K562 (cell line): ENCODE data around the gene PPP1R13B. TPM values are rescaled to one million over a fixed set of nuclear protein-coding genes. Genes with fewer than 3 reads are reported as not detected.

Experiments
- ATAC-seq: fragments of 200-7000 bp; cut with Tn5 transposase; 3 replicates; pipeline ENCODE4 v1.9.1; 2020; ENCODE audit warnings: moderate library complexity
- BruUV-seq: library from RNA; stranded (reverse); fragments of 400-500 nt; replicated peaks from 2 replicates; lab custom pipeline; 2021; lab: Mats Ljungman, UMichigan
- CTCF ChIA-PET: fragments of 300-600 bp; formaldehyde crosslinking; extraction: SDS; loops from one replicate; lab custom pipeline; 2021; ENCODE audit warnings: low intra/inter-chr PET ratio; lab: Yijun Ruan, JAX
- POLR2A ChIA-PET: fragments of 300-600, 350-650 bp; sonication (Branson Sonifier 250); formaldehyde crosslinking; extraction: SDS; loops from one replicate; lab custom pipeline; 2021; ENCODE audit warnings: antibody characterized with exemption, inconsistent platforms; lab: Yijun Ruan, JAX
- DNase-seq, 4 experiments: peaks; one replicate each; pipeline versions ENCODE4 v3.0.0 to v3.0.0-alpha.2; 2011 to 2018; ENCODE audit warnings: low spot score in 3 of 4, mixed read lengths in 3 of 4; ENCODE audit errors: extremely low read depth in 1 of 4
- FAIRE-seq: peaks from 2 replicates; lab custom pipeline; 2011; peaks lifted over from hg19 to GRCh38; lab: Jason Lieb, UNC
- H2AFZ ChIP-seq: 2 replicates; pipeline ENCODE4 v1.6.0; 2011; ENCODE audit warnings: low read depth, low read length, control low read depth, inconsistent platforms
- H3K27ac ChIP-seq: fragments of 200-600 bp; 3 replicates; pipeline ENCODE4 v1.8.0; 2011; ENCODE audit warnings: low read depth, mild to moderate bottlenecking, control low read depth, inconsistent platforms, low read length, moderate library complexity, mixed read lengths; ENCODE audit errors: extremely low read depth
- H3K27me3 ChIP-seq, 2 experiments: fragments of 300-600 bp in 1 of 2; 2 replicates in 1 of 2; 3 replicates in 1 of 2; pipeline versions ENCODE4 v1.6.0 to v1.8.0; 2011; ENCODE audit warnings: inconsistent platforms in 2 of 2, low read length in 2 of 2, mild to moderate bottlenecking in 1 of 2, mixed read lengths in 1 of 2, moderate library complexity in 1 of 2; ENCODE audit not compliant: control insufficient read depth in 2 of 2, insufficient read depth in 2 of 2
- H3K36me3 ChIP-seq: fragments of 300-600 bp; 3 replicates; pipeline ENCODE4 v1.8.0; 2011; ENCODE audit warnings: mild to moderate bottlenecking, low read length, inconsistent platforms; ENCODE audit not compliant: control insufficient read depth, insufficient read depth
- H3K4me1 ChIP-seq, 2 experiments: fragments of 200-600 bp in 1 of 2; replicated peaks in 1 of 2; 2 replicates in 1 of 2; 3 replicates in 1 of 2; pipeline versions ENCODE4 v1.5.1 to v1.8.0; 2011; ENCODE audit warnings: inconsistent platforms in 2 of 2, low read length in 2 of 2, mild to moderate bottlenecking in 1 of 2, mixed read lengths in 1 of 2, moderate library complexity in 1 of 2; ENCODE audit not compliant: control insufficient read depth in 2 of 2, insufficient read depth in 2 of 2
- H3K4me2 ChIP-seq: 2 replicates; pipeline ENCODE4 v1.6.1; 2011; ENCODE audit warnings: low read length, control low read depth, inconsistent platforms, mixed read lengths; ENCODE audit not compliant: insufficient read depth
- H3K4me3 ChIP-seq: fragments of 200-600 bp; sonication (generic), shearing (Covaris generic); 2 replicates; pipeline ENCODE4 v1.5.1; 2016; ENCODE audit warnings: control low read depth, inconsistent platforms
- H3K79me2 ChIP-seq: fragments of 200-600 bp; 3 replicates; pipeline ENCODE4 v1.8.0; 2011; ENCODE audit warnings: low read length, inconsistent platforms; ENCODE audit not compliant: control insufficient read depth, insufficient read depth
- H3K9ac ChIP-seq, 2 experiments: 2 replicates each; pipeline versions ENCODE4 v1.6.0 to v1.6.1; 2011; ENCODE audit warnings: low read depth in 2 of 2, low read length in 2 of 2, control low read depth in 1 of 2, inconsistent platforms in 1 of 2, mild to moderate bottlenecking in 1 of 2, mixed read lengths in 1 of 2; ENCODE audit not compliant: insufficient read depth in 1 of 2
- H3K9me1 ChIP-seq: one replicate; pipeline ENCODE4 v1.6.0; 2011; ENCODE audit warnings: inconsistent platforms, mild to moderate bottlenecking, low read length, moderate library complexity; ENCODE audit not compliant: control insufficient read depth, insufficient read depth
- H3K9me3 ChIP-seq: replicated peaks from 2 replicates; pipeline ENCODE4 v1.5.1; 2011; ENCODE audit warnings: low read depth, low read length, inconsistent platforms; ENCODE audit not compliant: control insufficient read depth, insufficient read depth
- H4K20me1 ChIP-seq: replicated peaks from 2 replicates; pipeline ENCODE4 v1.6.1; 2011; ENCODE audit warnings: low read length, inconsistent platforms, mixed read lengths; ENCODE audit not compliant: control insufficient read depth, insufficient read depth
- ATF7 ChIP-seq: fragments of 450-650 bp; IDR thresholded peaks from 2 replicates; pipeline ENCODE4 v1.7.1; 2014; ENCODE audit warnings: mild to moderate bottlenecking, moderate library complexity
- MLLT1 ChIP-seq, 2 experiments: fragments of 450-650 bp; IDR thresholded peaks; 2 replicates each; pipeline ENCODE4 v1.6.1; 2016
- NFIC ChIP-seq: fragments of 450-650 bp; IDR thresholded peaks from 2 replicates; pipeline ENCODE4 v1.6.1; 2017; ENCODE audit warnings: mild to moderate bottlenecking, inconsistent platforms
- REST ChIP-seq, 2 experiments: fragments of 450-650 bp; formaldehyde crosslinking in 1 of 2; IDR thresholded peaks; 2 replicates each; pipeline versions ENCODE4 v1.4.0 to v1.6.1; 2014 to 2020; ENCODE audit warnings: mild to moderate bottlenecking in 2 of 2, borderline replicate concordance in 1 of 2, low read depth in 1 of 2
- XRCC3 ChIP-seq: fragments of 450-650 bp; IDR thresholded peaks from 2 replicates; pipeline ENCODE4 v1.6.1; 2017; ENCODE audit warnings: mild to moderate bottlenecking, moderate library complexity
- ZNF165 ChIP-seq: fragments of 250-450 bp; sonication (Bioruptor Pico); IDR thresholded peaks from 2 replicates; pipeline ENCODE4 v1.4.0; 2020; ENCODE audit warnings: borderline replicate concordance
- WGBS: fragments of 100-300 bp; shearing (Covaris generic); methylation state at CpG from one replicate; pipeline ENCODE4 v1.1.6; 2016; ENCODE audit warnings: low coverage, mixed read lengths; ENCODE audit not compliant: insufficient coverage; ENCODE audit errors: missing lambda C conversion rate; 5-methylcytosine and 5-hydroxymethylcytosine counted together
- in situ Hi-C: fragments of 300-500 bp; cut with MboI; formaldehyde crosslinking; loops from 4 replicates; pipeline ENCODE4 v1.15.0; 2018; ENCODE audit warnings: inconsistent platforms, mixed read lengths
- intact Hi-C: fragments of 100-400 bp; cut with micrococcal nuclease; formaldehyde crosslinking; loops from 2 replicates; pipeline ENCODE4 v1.14.2; 2022
- polyA plus RNA-seq, 8 experiments: library from polyadenylated mRNA; depleted of rRNA in 4 of 8; stranded (reverse) in 5 of 8; unstranded in 3 of 8; fragments of >200 nt; fragmentation: Nextera tagmentation in 2 of 8; fragmentation: Illumina TruSeq in 1 of 8; extraction: Ambion mirVana in 2 of 8; extraction: Trizol in 1 of 8; gene quantifications; 2 replicates each; pipeline versions ENCODE4 v1.2.1 to v1.2.3, GENCODE V29; 2011 to 2014; ENCODE audit warnings: inconsistent platforms in 1 of 8, missing spikeins in 1 of 8
- total RNA-seq, 7 experiments: library from RNA; depleted of rRNA in 6 of 7; stranded (reverse); fragments of >200 nt in 6 of 7; fragmentation: Illumina TruSeq in 2 of 7; extraction: Trizol in 2 of 7; gene quantifications; 2 replicates each; pipeline versions ENCODE4 v1.2.1 to v1.2.3, GENCODE V29; 2011 to 2021; ENCODE audit warnings: low replicate concordance in 1 of 7

Gene PPP1R13B
- total and polyA plus RNA-seq, 9 of the 15 experiments (the other 6 are each of a cell fraction or from before 2014, with no cell fraction given), result 0.03 to 1.7 (median 0.15) TPM

GRCh38 chr14:103863245-103863644 is 15.9 kb upstream of the PPP1R13B start:
- no peaks in the 10 kb centered on the region for H3K79me2 ChIP-seq
- no TSS peak for BruUV-seq
- DNase-seq, result no peak
- peaks cover 0 to 5% of the 10 kb centered on the region in 2 experiments; a peak in 2 of 5 replicates for H3K4me1 ChIP-seq
- no peak for FAIRE-seq
- no peak for TF ChIP-seq ZNF165 (CRISPR knock-in tag)
- H2AFZ ChIP-seq, result no peak overlapping the region
- ChIA-PET CTCF (no interaction called here), POLR2A (no interaction called here)
- no peak overlapping the region for H3K27ac ChIP-seq
- no peak for ATAC-seq
- intact Hi-C loops (no loop called here), in situ Hi-C loops (no loop called here)
- no peaks in the 10 kb centered on the region for H3K9me1 ChIP-seq
- H3K27me3 ChIP-seq, result peaks cover 0 to 16% of the 10 kb centered on the region in 2 experiments; a peak in 2 of 5 replicates
- no peaks in the 10 kb centered on the region for H3K9me3 ChIP-seq
- no peak overlapping the region for H3K4me3 ChIP-seq
- no peaks in the 10 kb centered on the region for H4K20me1 ChIP-seq
- no peaks in the 10 kb centered on the region for H3K36me3 ChIP-seq
- 13% methylated on average over 6 of the region's 6 CpGs for WGBS
- H3K4me2 ChIP-seq, result no peak overlapping the region
- H3K9ac ChIP-seq, result no peak overlapping the region

GRCh38 chr14:103862393-103862782 is 15.0 kb upstream of the PPP1R13B start:
- Histone ChIP-seq H3K27me3 (peaks cover 0 to 18% of the 10 kb centered on the region in 2 experiments; a peak in 2 of 5 replicates), H3K4me3 (no peak overlapping the region), H3K9ac (no peak overlapping the region), H4K20me1 (no peaks in the 10 kb centered on the region), H3K4me1 (peaks cover 0 to 5% of the 10 kb centered on the region in 2 experiments; a peak in 2 of 5 replicates), H3K9me3 (no peaks in the 10 kb centered on the region), H2AFZ (no peak overlapping the region), H3K79me2 (no peaks in the 10 kb centered on the region), H3K4me2 (peak overlapping the region; percentile 18; the same call in 1 of the 2 replicates), H3K9me1 (no peaks in the 10 kb centered on the region), H3K36me3 (no peaks in the 10 kb centered on the region), H3K27ac (no peak overlapping the region)
- in situ Hi-C loops, result no loop called here
- BruUV-seq, result no TSS peak
- WGBS, result 9% methylated on average over 7 of the region's 7 CpGs
- intact Hi-C loops, result no loop called here
- peak; percentile 85 for ATAC-seq
- peak in 2 of 4 experiments; percentile 24 to 32 for DNase-seq
- POLR2A ChIA-PET, result no interaction called here
- CTCF ChIA-PET, result no interaction called here
- FAIRE-seq, result peak; percentile 44
- no peak for TF ChIP-seq ATF7
- TF ChIP-seq MLLT1 (IDR thresholded peaks at IDR 0.05), result no peak
- TF ChIP-seq NFIC, result no peak
- no peak for TF ChIP-seq REST (IDR thresholded peaks at IDR 0.05; ENCODE audit: borderline replicate concordance)
- TF ChIP-seq REST (CRISPR knock-in tag; IDR thresholded peaks at IDR 0.05; ENCODE audit: low read depth), result no peak
- TF ChIP-seq XRCC3, result no peak
